Measurements from ENCODE around the gene SETBP1. TPM values are rescaled to one million over a fixed set of nuclear protein-coding genes. Genes with fewer than 3 reads are reported as not detected.

SETBP1 gene
- total and polyA plus RNA-seq, 8 donors = 19.7 to 27.5 (median 21.5) TPM

DNA sequence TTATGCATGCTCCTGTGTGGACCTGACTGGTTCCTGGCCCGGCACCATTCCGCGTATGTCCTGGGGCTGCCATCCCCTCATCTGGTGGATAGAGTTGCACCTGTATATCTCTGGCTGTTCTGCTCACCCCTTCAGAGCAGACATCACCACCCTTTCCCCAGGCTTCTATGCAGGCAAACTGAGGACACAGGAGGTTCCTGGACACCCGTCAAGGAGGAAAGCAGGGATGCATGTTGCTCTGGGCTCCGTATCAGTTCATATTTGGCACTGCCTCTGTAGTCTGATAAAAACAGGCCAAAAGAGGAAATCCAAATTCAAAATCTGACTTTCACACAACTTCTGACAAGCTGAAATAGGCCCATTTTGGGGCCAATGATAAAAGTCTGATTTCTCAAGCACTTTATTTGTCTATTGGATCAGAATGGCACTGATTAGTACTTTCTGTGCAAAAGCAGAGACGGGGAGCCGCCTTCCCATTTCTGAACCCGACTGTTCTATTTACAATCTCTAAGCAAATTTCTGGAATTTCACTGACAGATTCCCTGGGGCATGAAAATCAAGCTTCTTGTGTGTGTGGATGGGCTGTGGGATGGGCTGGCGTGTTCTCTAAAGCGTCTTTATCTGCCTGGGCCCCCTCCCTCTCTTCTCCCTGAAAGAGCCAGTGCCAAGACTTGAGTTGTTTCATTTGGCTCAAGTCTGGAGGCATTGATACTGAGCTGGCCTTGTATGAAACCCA is 96.9 kb downstream of the SETBP1 start:
- ATAC-seq = no peak
- TF ChIP-seq, protein P1, sequence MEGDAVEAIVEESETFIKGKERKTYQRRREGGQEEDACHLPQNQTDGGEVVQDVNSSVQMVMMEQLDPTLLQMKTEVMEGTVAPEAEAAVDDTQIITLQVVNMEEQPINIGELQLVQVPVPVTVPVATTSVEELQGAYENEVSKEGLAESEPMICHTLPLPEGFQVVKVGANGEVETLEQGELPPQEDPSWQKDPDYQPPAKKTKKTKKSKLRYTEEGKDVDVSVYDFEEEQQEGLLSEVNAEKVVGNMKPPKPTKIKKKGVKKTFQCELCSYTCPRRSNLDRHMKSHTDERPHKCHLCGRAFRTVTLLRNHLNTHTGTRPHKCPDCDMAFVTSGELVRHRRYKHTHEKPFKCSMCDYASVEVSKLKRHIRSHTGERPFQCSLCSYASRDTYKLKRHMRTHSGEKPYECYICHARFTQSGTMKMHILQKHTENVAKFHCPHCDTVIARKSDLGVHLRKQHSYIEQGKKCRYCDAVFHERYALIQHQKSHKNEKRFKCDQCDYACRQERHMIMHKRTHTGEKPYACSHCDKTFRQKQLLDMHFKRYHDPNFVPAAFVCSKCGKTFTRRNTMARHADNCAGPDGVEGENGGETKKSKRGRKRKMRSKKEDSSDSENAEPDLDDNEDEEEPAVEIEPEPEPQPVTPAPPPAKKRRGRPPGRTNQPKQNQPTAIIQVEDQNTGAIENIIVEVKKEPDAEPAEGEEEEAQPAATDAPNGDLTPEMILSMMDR (IDR thresholded peaks at IDR 0.05) = no peak

DNA sequence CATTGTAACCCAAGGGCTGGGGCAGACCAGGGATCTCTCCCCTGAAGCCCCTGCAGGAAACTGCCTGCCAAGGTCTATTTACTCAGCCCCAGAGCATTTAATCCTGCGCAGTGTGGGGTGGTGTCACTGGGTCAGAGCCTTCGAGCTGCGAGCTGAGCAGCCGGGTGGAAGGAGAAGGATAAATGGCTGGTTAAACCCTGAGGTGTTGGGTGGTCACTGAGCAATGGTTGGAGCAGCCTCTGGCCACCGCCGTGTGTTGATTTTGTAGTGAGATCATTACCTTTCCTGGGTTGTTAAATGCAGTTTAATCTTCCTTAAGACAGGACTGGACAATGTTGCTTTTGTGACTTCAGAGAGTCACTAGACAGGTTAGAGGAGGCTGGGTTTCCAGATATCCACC is 98.1 kb downstream of the SETBP1 start:
- Histone ChIP-seq H3K4me1 (peaks cover 0 to 9% of the 10 kb centered on the region in 2 donors), H3K4me3 (no peak overlapping the region), H3K9me3 (no peaks in the 10 kb centered on the region), H3K36me3 (no peaks in the 10 kb centered on the region), H3K27me3 (no peaks in the 10 kb centered on the region), H3K27ac (no peak overlapping the region)
- no peak for DNase-seq
- intact Hi-C loops (cut with DNase I) = no loop called here
- TF ChIP-seq, protein P1 (IDR thresholded peaks at IDR 0.05) = no peak
- no peak for ATAC-seq

More for the DNA sequence above, 96.9 kb downstream of the SETBP1 start:
- DNase-seq = peak in 1 of 4 donors; percentile 33
- H3K4me1 ChIP-seq = peaks cover 0 to 9% of the 10 kb centered on the region in 2 donors
- no peak overlapping the region for H3K27ac ChIP-seq
- H3K27me3 ChIP-seq = no peaks in the 10 kb centered on the region
- no peaks in the 10 kb centered on the region for H3K9me3 ChIP-seq
- intact Hi-C loops (cut with DNase I) = no loop called here
- H3K4me3 ChIP-seq = no peak overlapping the region
- no peaks in the 10 kb centered on the region for H3K36me3 ChIP-seq

DNA sequence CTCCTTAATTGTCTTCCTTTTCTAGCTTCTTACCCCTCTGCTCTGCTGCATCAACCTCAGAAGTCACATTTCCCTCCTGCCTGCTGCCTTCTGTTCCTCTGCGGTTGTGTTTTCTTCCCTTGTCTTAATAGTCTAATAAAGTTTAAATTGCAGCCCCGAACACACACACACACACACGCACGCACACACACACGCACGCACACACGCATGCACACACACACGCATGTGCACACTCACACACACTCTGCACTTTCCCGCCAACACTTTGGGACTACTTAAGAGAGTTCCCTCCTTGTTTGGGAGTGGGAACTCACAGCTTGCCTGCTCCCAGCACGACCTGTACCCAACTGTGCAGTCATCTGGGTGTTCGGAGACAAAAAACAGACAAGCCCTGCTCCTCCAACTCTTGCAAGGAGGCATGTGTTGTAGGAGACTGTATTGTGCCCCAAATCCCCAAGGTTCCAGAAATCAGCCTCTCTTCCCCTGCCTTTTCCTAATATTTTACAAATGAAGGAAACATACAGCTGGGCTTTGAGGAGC is 99.1 kb downstream of the SETBP1 start:
- H3K9me3 ChIP-seq = no peaks in the 10 kb centered on the region
- ATAC-seq (no peak), DNase-seq (no peak)
- H3K4me1 ChIP-seq = peaks cover 3 to 9% of the 10 kb centered on the region in 2 donors
- no peaks in the 10 kb centered on the region for H3K36me3 ChIP-seq
- H3K27ac ChIP-seq = no peak overlapping the region
- H3K27me3 ChIP-seq = no peaks in the 10 kb centered on the region
- intact Hi-C loops (cut with DNase I) = no loop called here
- no peak overlapping the region for H3K4me3 ChIP-seq
- TF ChIP-seq, protein P1 (IDR thresholded peaks at IDR 0.05) = no peak

DNA sequence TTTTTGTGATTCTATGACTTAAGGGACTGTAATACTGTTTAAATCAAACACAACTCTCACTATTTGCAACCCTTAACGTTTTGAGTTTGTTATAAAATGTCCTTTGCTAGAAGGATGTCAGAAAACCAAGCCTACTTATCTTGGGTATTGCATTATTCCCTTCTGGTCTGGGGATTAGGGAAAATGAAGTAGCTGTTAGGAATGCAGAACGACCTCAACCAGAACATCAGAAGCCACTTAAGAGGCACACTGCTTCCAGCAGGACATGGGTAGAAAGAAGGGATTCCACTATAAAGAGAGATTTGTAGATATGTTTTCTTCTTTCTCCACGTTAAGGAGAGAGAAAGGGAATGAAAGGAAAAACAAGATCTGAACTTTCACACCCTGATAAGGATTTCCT is 101.2 kb downstream of the SETBP1 start:
- H3K4me3 ChIP-seq = no peak overlapping the region
- H3K4me1 ChIP-seq = peaks cover 3 to 9% of the 10 kb centered on the region in 2 donors
- DNase-seq = peak in 1 of 4 donors; percentile 41
- intact Hi-C loops (cut with DNase I) = no loop called here
- TF ChIP-seq, protein P1 (IDR thresholded peaks at IDR 0.05) = no peak
- H3K36me3 ChIP-seq = no peaks in the 10 kb centered on the region
- H3K27me3 ChIP-seq = no peaks in the 10 kb centered on the region
- peak overlapping the region in 1 of 2 donors; percentile 18 for H3K27ac ChIP-seq
- ATAC-seq = peak; percentile 43
- no peaks in the 10 kb centered on the region for H3K9me3 ChIP-seq

DNA sequence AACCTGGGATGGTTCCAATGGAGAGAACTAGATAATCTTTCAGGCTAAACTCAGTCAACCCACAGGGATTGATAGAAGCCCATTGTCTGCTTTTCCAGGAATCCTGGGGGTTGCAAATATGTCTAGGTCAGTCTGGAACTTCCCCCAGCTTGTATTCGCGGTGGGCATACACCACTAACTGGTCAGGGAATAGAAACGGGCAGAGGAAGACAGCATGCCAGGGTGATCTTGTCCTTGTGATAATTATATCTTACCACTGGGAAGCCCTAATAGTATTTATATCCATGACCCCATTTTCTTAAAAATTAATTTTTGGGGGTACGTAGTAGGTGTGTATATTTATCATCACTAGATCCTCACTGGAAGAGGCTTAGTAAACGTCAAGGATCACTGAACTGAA is 101.9 kb downstream of the SETBP1 start:
- ATAC-seq = no peak
- H3K4me1 ChIP-seq = peaks cover 3 to 9% of the 10 kb centered on the region in 2 donors
- no peak overlapping the region for H3K27ac ChIP-seq

More for the DNA sequence above, 101.9 kb downstream of the SETBP1 start:
- Histone ChIP-seq H3K36me3 (no peaks in the 10 kb centered on the region), H3K27me3 (no peaks in the 10 kb centered on the region), H3K4me3 (no peak overlapping the region), H3K9me3 (no peaks in the 10 kb centered on the region)
- intact Hi-C loops (cut with DNase I) = no loop called here
- TF ChIP-seq, protein P1 (IDR thresholded peaks at IDR 0.05) = no peak
- DNase-seq = no peak

Measured in left lung (tissue), 10 donors.